Stimulated activated CD8-positive, alpha-beta memory T cell treated with anti-CD3 and anti-CD28 coated beads, Interleukin-2, amount 100 ng/mL, for 1 hour (primary cell): ENCODE measurements around the gene NOPCHAP1.
"Not testable (repeated sequence)": the region's sequence is repeated elsewhere in the genome, so short reads cannot be mapped to it uniquely, and the experiment has no call there.

Experiments used
- DNase-seq, 2 donors: peaks; one replicate each; pipeline ENCODE4 v3.0.0-alpha.2; 2020; ENCODE audit warnings: low read depth in 2 of 2

Gene NOPCHAP1

DNA sequence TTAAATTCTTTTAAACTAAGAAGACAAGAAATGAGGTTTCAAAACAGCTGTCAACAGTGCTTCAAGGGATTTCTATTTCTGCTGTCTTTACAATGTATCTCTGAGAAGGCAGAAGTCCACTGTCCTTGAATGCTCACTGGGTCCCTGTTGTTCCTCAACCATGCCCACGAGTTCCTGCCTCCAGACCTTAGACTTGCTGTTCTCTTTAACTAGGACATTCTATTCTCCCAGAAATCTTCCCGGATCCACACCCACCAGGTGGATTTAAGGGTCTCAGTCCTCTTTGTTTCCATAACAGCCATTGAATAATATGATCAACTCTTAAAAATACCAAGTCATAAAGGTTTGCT lies 21.3 kb upstream of the NOPCHAP1 start:
- DNase-seq, result no peak

DNA sequence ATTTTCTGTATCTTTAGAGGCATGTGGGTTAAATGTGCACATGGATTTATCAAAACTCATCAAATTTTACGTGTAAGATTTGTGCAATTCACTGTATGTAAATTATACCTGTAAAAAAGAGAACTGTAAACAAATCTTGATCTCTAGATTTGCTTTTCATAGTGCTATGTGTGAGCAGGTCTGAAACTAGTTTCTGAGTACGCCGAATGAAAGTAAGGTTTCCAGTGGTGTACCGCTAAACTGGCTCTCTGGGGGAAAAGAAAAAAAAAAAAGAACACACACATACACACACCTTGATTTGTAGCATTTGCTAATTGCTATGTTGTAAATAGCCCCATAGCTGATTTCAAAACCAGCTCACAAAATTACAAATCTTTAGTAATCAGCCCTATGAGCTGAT lies 19.4 kb upstream of the NOPCHAP1 start:
- DNase-seq, result no peak

DNA sequence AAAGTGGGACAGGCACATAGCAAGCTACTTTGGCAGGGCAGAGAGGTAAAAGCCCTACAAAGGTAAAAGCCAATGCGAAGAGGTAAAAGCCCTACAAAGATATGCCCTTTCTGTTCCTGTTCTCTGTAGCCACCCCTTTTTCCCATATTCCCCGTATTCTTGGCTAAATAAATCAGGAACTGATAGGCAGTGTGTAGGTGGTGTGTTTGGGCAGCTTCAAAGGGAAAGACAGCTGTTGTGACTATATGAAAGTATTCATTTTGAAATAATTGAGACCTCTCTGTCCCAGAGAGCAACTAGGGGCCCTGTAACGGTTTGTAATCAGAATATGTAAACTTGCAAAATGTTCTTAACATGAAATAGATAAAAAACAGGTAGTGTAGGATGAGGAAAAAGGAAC lies 16.8 kb upstream of the NOPCHAP1 start:
- DNase-seq, result no peak

DNA sequence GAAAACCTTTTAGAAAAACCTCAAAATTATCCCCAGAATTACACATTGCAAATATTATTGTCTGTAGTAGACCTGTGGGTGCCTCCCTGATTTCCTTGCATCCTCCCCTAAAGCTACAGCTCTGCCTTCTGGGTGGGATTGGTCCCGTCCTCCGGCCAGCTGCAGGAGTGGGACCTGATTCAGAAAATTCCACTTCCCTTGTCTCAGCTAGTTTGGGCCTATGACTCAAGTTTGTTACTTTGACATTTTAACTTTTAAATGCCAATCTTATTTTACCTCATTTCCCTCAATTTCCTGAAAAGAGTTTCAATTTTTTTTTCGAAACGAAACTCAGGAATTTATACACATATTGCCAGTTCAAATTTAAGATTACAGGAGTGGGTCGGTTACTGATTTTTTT lies 14.8 kb upstream of the NOPCHAP1 start:
- DNase-seq, result no peak

DNA sequence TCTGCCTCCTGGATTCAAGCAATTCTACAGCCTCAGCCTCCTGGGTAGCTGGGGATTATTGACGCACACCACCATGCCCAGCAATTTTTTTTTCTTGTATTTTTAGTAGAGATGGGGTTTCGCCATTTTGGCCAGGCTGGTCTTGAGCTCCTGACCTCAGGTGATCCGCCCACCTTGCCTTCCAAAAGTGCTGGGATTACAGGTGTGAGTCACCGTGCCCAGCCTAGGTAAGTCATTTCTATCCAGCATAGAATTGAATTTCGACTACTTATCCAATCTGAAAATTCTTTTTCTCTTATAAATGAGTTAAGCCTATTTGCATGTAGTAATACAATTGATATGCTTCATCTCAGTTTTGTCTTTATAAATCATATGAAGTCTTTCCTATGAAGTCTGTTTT lies 12.9 kb upstream of the NOPCHAP1 start:
- DNase-seq, result no peak

DNA sequence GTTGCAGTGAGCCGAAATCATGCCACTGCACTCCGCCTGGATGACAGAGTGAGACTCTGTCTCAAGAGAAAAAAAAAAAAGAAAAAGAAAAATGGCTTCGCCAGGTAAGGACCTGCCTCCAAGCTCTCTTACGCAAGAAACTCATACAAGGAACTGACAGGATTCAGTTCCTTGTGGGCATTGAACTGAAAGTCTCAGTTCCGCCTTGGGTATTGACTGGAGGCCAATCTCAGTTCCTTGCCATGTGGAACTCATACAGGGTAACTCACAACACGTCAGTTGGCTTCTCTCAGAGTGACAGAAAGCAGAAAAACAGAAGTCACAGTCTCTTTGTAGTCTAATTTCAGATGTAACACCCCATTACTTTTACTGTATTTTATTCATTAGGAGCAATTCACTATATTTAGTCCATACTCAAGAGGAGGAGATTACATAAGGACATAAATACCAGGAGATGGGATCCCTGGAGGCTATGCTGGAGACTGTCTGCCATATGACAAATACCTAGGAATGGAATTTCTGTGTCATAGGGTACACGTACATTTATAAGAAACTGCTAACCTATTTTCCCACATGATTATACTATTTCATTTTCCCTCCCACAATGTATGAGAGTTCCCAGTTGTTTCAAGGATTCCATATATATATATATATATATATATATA lies 11.4 kb upstream of the NOPCHAP1 start:
- DNase-seq, result no peak

DNA sequence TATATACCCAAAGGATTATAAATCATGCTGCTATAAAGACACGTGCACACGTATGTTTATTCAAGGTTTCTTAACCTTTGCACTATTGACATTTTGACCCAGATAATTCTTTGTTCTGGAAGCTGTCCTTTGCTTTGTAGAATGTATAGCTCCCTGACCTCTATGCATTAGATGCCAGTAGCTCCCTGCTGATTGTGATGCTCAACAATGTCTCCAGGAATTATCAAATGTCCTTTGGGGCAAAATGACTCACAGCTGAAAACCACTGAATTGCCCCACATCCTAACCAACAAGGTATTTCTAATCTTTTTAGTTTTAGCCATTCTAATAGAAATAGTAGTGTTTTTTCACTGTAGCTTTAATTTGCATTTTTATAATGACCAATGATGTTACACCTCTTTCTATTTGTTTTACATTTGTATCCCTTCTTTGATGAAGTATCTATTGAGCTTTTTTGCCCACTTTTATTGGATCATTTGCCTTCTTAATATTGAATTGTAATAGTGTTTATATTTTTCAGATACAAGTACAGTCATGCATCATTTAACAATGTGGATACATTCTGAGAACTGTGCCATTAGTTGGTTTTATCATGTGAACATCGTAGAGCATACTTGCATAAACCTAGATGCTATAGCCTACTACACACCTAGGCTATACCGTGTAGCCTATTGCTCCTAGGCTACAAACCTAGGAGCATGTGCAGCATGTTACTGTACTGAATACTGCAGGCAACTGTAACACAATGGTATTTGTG lies 10.4 kb upstream of the NOPCHAP1 start:
- no peak for DNase-seq

DNA sequence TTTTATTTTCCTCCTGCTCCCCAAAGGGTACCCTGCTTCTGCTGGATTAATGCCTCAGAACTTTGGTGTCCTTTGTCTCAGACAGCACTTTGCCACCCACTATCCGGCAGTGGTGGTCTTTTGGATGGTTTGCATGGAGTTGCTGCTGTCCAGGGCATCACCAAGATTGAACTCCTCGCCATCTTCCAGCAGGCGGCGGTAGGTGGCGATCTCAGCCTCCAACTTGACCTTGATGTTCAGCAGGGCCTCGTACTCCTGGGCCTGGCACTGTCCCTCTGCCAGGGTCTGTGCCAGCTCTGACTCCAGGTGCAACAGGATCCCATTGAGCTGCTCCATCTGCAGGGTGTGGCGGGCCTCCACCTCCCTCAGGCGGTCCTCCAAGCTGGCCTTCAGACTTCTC lies 9.4 kb upstream of the NOPCHAP1 start:
- no peak for DNase-seq

DNA sequence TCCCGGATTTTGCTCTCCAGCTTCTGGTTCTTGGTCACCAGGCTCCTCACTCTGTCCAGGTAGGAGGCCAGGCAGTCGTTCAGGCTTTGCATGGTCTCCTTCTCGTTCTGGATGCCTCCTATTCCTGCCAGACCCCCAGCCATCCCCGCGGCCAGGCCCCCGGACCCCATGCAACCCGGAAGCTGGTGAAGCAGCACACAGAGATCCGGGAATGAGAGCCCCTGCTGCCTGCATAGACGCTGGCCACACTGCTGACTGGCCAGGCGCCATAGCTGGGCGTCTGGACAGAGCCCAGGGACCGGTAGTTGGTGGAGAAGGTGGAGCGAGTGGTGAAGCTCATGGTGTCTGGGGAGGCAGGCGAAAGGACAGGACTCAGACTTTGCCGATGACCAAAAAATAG lies 8.4 kb upstream of the NOPCHAP1 start:
- not testable (repeated sequence) for DNase-seq

DNA sequence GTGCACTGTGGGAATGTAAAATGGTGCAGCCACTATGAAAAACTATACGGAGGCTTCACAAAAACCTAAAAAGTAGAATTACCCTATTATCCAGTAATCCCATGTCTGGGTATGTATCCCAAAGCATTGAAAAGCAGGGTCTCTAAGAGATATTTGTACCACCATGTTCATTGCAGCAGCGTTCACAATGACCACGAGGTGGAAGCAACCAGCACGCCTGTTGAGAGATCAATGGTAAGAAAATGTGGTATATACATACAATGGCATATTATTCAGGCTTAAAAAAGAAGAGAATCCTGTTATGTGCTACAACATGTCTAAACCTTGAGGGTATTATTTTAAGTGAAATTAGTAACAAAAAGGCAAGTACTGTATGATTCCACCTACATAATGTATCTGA lies 910 bp upstream of the NOPCHAP1 start:
- DNase-seq, result no peak

DNA sequence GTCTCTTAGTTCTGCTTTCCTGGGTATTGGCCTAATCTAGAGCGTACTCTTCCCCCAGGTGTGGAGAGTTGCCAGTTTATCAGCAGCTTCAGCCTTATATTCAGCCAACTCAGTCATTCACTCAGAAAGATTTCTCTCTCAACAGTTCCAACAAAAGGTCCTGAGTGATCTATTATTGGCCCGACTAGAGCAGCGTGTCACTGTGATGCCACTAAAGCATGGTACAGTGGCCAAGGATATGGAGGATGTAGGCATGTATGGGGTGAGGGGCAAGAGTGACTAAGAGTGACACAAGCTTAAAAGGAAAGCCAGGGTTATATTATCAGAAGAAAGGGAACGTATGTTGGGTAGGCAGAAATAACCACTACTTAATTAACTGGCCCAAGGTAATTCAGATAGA lies 4.8 kb downstream of the NOPCHAP1 start:
- no peak for DNase-seq

DNA sequence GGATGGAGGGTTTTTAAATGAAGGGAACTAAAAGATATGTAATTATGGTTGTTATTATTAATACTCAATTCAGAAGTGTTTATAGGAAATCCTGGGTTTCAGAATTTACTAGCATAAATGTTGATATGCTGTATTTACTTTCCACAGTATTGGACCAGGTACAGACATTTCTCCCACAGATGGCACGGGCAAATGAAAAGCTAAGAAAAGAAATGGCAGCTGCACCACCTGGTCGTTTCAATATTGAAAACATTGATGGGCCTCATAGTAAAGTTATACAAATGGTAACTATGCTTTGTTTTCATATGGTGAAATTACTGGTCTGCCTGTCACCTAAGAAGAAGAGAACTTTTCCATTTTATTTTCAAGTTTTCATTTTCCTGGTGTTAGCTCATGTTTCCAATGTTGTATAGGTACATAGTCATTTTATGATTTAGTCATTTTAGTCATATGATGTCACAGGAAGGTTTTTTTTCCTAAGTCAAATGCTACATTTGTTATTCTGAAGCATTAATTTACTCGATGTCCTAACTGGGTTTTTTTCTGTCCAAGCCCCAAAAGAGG lies 5.5 kb downstream of the NOPCHAP1 start:
- no peak for DNase-seq

DNA sequence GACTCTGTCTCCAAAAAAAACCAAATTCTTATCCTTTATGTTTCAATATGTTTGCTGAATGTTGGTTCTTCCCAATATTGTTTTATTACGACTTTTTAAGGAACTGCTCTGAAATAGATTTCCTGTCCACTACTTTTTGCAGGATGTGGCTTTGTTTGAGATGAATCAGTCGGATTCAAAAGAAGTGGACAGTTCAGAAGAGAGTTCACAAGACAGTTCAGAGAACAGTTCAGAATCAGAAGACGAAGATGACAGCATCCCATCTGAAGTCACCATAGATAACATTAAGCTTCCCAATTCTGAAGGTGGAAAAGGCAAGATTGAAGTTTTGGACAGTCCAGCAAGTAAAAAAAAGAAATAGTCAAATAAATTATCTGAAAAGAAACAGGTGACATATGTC lies 8.2 kb downstream of the NOPCHAP1 start:
- no peak for DNase-seq

DNA sequence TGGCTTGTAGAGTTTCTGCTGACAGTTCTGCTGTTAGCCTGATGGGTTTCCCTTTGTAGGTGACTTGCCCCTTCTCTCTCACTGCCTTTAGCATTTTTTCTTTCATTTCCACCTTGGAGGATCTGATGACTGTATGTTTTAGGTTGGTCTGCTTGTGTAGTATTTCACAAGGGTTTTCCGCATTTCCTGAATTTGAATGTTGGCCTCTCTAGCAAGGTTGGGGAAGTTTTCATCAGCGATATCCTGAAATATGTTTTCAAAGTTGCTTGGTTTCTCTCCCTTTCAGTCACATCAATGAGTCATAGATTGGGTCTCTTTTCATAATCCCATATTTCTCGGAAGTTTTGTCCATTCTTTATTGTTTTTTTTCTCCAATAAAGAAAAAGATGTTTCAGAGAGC lies 11.4 kb downstream of the NOPCHAP1 start:
- no peak for DNase-seq

DNA sequence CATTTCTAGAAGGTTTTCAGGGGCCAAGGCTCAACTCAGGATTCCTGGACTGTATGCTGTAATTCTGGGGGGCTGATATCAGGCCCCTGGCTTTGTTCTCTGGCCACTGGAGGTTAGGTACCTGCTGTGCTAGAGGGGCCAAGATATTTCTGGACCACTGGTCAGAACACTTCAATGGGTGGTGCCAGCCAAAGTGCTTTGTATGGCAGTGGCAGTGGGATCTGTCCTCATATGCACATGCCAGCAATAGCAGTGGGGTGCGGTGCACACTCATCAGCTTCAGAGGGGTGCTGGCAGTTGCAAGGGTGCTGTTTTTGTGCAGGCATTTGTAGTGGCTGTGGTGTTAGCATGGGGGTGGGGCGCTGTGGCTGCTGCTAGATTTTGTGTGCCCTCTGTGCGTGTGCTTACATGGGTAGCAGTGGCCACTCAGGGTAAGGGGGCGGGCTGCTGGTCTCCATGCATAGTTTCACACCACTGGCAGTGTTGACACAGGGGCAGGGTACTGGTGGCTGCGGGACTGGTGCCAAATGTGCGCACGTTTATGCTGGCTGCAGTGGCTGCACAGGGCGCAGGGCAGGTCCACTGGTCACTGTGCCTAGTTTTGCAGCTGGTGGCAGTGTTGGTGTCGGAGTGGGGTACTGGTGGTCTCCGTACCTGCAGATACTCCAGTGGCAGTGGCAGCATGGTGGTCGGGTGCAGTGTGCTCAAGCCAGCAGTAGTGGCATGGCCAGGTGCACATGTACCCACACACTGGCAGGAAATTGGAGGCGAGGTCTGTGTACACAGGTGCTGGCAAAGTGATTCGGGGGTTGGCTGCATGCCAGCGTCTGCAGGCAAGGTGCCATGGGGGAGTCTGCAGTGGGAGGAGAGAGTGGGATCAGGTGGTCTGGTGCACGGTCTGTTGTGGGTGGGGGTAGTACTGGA lies 12.6 kb downstream of the NOPCHAP1 start:
- no peak for DNase-seq

DNA sequence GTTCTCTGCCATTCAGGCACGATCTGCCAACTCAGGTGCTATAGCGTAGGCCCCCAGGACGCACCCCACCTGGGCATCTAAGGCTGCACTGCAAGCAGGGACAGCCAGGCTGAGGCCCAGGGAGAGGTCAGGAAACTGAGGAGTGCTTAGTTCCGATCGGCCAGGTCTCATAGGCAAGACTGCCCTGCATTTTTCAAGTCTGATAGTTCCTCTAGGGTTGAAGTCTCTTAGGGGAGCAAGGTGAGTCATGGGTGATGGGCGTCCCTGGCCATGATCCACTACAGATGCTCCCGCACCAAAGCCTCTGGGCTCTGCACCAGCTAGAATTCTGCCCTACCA lies 13.2 kb downstream of the NOPCHAP1 start:
- DNase-seq, result no peak

DNA sequence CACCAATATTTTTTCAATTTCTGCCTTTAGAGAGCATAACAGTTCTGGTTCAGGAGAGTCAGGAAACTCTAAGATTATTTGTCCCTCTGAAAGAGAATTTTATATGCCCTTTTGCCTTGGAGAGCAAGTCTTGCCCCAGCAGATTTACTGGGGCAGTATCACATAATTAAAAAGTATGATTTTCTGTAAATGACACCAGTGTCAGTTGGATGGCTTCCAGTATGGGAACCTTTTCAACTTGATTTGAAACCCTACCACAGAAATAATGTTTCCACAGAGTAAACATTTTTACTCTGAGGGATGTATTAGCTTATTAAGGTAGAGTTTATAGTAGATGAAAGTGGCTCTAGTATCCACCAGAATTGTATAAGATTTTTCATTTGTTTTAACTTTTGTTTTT lies 15.4 kb downstream of the NOPCHAP1 start:
- no peak for DNase-seq

DNA sequence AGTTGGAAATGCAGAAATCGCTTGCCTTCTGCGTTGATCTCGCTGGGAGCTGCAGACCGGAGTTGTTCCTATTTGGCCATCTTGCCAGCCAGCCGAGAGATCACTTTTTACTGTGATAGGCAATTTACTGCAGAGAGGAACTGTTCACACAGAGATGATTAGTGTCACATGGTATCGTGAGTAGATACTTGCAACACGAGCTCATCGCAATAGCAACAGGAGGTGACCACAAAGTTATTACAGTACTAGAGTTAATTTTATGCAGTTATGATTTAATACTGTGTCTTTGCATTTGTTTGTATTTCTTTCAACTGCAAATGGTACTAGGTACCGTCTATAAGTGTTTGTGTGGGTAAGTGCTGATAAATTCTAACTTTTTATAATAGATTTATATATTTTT lies 27.8 kb downstream of the NOPCHAP1 start:
- DNase-seq, result no peak

DNA sequence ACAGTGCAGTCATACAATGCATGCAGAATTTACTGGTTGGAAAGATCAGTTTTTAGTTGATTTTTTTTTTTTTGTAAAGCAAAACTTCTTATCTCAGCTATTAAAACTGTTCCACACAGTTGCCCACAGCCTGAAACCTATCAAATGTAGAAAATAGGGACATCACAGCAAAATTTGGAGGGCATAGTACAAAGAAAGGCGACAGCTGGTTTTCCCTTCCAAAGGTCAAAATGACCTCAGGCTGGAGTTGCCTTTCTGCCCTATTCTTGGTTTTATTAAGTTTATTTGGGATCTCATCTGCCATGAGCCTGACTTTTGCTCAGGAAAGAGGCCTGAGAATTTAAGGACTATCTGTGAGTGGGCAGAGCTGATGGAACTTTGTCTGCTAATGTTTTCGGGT lies 28.5 kb downstream of the NOPCHAP1 start:
- DNase-seq, result no peak

DNA sequence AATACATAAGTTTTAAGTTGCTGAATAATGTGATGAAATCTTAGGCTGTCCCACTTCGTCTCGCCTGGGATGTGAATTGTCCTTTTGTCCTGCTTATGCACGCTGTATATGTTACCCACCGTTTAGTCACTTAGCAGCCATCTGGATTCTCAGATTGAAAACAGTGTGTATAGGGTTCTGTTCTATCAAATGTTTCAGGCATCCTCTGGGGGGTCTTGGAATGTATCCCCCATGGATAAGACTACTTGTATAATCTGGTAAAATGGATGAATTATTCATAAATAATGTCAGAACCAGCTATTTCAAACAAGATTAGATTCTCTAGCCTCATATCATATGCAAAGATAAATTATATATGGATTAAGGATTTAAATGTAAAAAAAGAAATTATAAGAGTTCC lies 29.4 kb downstream of the NOPCHAP1 start:
- DNase-seq, result no peak

DNA sequence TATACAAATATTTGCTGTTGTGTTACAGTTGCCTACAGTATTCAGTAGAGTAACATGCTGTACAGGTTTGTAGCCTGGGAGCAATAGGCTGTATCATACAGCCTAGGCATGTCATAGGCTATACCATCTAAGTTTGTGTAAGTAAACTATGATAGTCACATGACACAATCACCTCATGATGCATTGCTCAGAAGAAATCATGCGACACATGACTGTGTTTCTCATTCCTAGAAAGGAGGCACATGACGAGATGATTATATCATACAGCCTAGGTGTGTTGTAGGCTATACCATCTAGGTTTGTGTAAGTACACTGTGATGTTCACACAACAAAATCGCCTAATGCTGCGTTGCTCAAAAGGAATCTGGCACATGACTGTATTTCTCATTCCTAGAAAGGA lies 31.9 kb downstream of the NOPCHAP1 start:
- no peak for DNase-seq

DNA sequence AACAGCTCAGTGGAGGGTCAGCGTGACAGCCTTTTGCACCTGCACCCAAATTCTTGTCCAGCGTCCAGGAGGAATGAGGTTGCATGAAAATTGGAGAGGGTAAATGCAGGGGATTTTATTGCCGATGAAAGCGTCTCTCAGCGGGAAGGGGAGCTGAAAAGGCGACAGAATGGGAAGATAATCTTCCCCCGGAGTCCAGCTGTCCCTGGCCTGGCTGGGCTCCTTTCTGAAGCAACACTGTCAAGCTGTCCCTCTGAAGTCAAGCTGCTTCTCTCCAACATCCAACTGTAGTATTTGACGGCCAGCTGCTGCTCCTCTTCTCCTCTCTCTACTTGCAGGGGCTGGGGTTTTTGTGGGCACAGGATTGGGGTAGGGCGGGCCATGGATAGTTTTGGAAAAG lies 32.7 kb downstream of the NOPCHAP1 start:
- no peak for DNase-seq
